IMR-90 (cell line): Measurements from ENCODE around the gene SLC25A51.

Experiments used
- BHLHE40 ChIP-seq: fragments of 150-350 bp; IDR thresholded peaks from 2 replicates; pipeline ENCODE4 v1.6.1; 2016; ENCODE audit warnings: mild to moderate bottlenecking, low read depth, low read length
- CEBPB ChIP-seq: IDR thresholded peaks from 2 replicates; pipeline ENCODE4 v1.6.1; 2012; ENCODE audit warnings: low read depth, low read length, improper control_type of control experiment
- FOS ChIP-seq: fragments of 150-350 bp; IDR thresholded peaks from 2 replicates; pipeline ENCODE4 v1.6.1; 2016; ENCODE audit warnings: low read depth, low read length
- MAFK ChIP-seq: IDR thresholded peaks from 2 replicates; pipeline ENCODE4 v1.6.1; 2012; ENCODE audit warnings: low read depth, low read length, improper control_type of control experiment
- MAZ ChIP-seq: IDR thresholded peaks from 2 replicates; pipeline ENCODE4 v1.6.1; 2012; ENCODE audit warnings: low read depth, mild to moderate bottlenecking, low read length, improper control_type of control experiment, moderate library complexity, borderline replicate concordance
- MXI1 ChIP-seq: IDR thresholded peaks from 2 replicates; pipeline ENCODE4 v1.6.1; 2012; ENCODE audit warnings: low read depth, mild to moderate bottlenecking, low read length, moderate library complexity, borderline replicate concordance
- POLR2A ChIP-seq: IDR thresholded peaks from 2 replicates; pipeline ENCODE4 v1.6.1; 2012; ENCODE audit warnings: mild to moderate bottlenecking, low read depth, low read length
- RAD21 ChIP-seq: IDR thresholded peaks from 2 replicates; pipeline ENCODE4 v1.6.1; 2012; ENCODE audit warnings: low read length, improper control_type of control experiment
- RCOR1 ChIP-seq: IDR thresholded peaks from 2 replicates; pipeline ENCODE4 v1.6.1; 2012; ENCODE audit warnings: mild to moderate bottlenecking, low read length, improper control_type of control experiment; ENCODE audit not compliant: insufficient replicate concordance
- SMC3 ChIP-seq: fragments of 150-350 bp; IDR thresholded peaks from 2 replicates; pipeline ENCODE4 v1.6.1; 2016; ENCODE audit warnings: low read depth, mild to moderate bottlenecking, antibody characterized with exemption, low read length, moderate library complexity
- TF ChIP-seq, protein P1 (sequence below): conservative IDR thresholded peaks from 2 replicates; pipeline ENCODE4 v1.5.1; 2012; ENCODE audit warnings: mild to moderate bottlenecking, low read depth, low read length, improper control_type of control experiment
- TF ChIP-seq, protein P2 (sequence below): fragments of 150-350 bp; IDR thresholded peaks from 2 replicates; pipeline ENCODE4 v1.6.1; 2017; ENCODE audit warnings: mild to moderate bottlenecking, antibody characterized with exemption, low read length, low read depth
- TF ChIP-seq, protein P3 (sequence below): fragments of 150-350 bp; IDR thresholded peaks from 2 replicates; pipeline ENCODE4 v1.6.1; 2016; ENCODE audit warnings: low read depth, mild to moderate bottlenecking, low read length, moderate library complexity, borderline replicate concordance

DNA sequence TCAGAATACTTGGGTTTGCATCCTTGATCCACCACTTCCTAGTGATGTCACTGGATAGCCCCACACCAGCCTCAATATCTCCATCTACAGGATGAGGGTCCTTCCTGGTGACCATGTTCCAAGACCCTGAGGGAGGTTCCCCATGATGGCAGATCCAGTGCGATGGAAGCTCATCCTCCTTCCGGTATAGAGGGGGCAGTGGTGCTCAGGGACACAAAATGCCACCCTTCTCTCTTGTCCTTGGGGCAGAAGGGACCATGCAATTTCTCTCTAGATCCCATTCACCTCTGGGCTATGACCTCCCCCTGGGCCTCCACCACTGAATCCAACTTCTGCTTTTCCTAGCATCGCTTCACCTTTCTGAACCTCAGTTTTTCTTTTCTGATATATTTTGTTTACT, 5.4 kb upstream of the SLC25A51 start:
- TF ChIP-seq, protein P1, sequence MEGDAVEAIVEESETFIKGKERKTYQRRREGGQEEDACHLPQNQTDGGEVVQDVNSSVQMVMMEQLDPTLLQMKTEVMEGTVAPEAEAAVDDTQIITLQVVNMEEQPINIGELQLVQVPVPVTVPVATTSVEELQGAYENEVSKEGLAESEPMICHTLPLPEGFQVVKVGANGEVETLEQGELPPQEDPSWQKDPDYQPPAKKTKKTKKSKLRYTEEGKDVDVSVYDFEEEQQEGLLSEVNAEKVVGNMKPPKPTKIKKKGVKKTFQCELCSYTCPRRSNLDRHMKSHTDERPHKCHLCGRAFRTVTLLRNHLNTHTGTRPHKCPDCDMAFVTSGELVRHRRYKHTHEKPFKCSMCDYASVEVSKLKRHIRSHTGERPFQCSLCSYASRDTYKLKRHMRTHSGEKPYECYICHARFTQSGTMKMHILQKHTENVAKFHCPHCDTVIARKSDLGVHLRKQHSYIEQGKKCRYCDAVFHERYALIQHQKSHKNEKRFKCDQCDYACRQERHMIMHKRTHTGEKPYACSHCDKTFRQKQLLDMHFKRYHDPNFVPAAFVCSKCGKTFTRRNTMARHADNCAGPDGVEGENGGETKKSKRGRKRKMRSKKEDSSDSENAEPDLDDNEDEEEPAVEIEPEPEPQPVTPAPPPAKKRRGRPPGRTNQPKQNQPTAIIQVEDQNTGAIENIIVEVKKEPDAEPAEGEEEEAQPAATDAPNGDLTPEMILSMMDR, result no peak
- TF ChIP-seq POLR2A, result no peak
- TF ChIP-seq MAFK, result no peak
- no peak for TF ChIP-seq RCOR1
- TF ChIP-seq FOS, result no peak
- TF ChIP-seq, protein P2, sequence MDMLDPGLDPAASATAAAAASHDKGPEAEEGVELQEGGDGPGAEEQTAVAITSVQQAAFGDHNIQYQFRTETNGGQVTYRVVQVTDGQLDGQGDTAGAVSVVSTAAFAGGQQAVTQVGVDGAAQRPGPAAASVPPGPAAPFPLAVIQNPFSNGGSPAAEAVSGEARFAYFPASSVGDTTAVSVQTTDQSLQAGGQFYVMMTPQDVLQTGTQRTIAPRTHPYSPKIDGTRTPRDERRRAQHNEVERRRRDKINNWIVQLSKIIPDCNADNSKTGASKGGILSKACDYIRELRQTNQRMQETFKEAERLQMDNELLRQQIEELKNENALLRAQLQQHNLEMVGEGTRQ, result no peak
- TF ChIP-seq, protein P3, sequence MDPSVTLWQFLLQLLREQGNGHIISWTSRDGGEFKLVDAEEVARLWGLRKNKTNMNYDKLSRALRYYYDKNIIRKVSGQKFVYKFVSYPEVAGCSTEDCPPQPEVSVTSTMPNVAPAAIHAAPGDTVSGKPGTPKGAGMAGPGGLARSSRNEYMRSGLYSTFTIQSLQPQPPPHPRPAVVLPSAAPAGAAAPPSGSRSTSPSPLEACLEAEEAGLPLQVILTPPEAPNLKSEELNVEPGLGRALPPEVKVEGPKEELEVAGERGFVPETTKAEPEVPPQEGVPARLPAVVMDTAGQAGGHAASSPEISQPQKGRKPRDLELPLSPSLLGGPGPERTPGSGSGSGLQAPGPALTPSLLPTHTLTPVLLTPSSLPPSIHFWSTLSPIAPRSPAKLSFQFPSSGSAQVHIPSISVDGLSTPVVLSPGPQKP, result no peak
- no peak for TF ChIP-seq RAD21
- TF ChIP-seq BHLHE40, result no peak
- TF ChIP-seq SMC3, result no peak
- TF ChIP-seq MXI1, result no peak
- TF ChIP-seq MAZ, result no peak
- no peak for TF ChIP-seq CEBPB
